HS-5 (cell line): ENCODE data around the gene DCC.

Experiments used
- DNase-seq: peaks from one replicate; pipeline ENCODE4 v3.0.0-alpha.2; 2012; ENCODE audit warnings: low read depth

DCC gene

GRCh38 chr18:52510139-52510538 lies 170.1 kb downstream of the DCC start:
- no peak for DNase-seq

GRCh38 chr18:52518086-52518485 lies 178.1 kb downstream of the DCC start:
- DNase-seq: no peak

- DNase-seq: no peak
Measured at GRCh38 chr18:52519021-52519420, 179.0 kb downstream of the DCC start.

GRCh38 chr18:52523566-52523965 lies 183.6 kb downstream of the DCC start:
- no peak for DNase-seq

- no peak for DNase-seq
Measured at GRCh38 chr18:52531836-52532235, 191.8 kb downstream of the DCC start.

GRCh38 chr18:52536039-52536438 lies 196.0 kb downstream of the DCC start:
- no peak for DNase-seq

GRCh38 chr18:52537261-52537660 lies 197.3 kb downstream of the DCC start:
- DNase-seq: no peak

GRCh38 chr18:52541056-52541455 lies 201.1 kb downstream of the DCC start:
- no peak for DNase-seq

- DNase-seq: no peak
Measured at GRCh38 chr18:52544086-52544485, 204.1 kb downstream of the DCC start.

GRCh38 chr18:52546686-52547346 lies 206.8 kb downstream of the DCC start:
- DNase-seq: no peak

- no peak for DNase-seq
Measured at GRCh38 chr18:52553441-52553840, 213.4 kb downstream of the DCC start.

GRCh38 chr18:52554180-52554579 lies 214.2 kb downstream of the DCC start:
- no peak for DNase-seq

GRCh38 chr18:52567360-52567759 lies 227.4 kb downstream of the DCC start:
- DNase-seq: no peak

GRCh38 chr18:52569492-52569891 lies 229.5 kb downstream of the DCC start:
- DNase-seq: no peak

GRCh38 chr18:52570975-52571374 lies 231.0 kb downstream of the DCC start:
- DNase-seq: no peak

- no peak for DNase-seq
Measured at GRCh38 chr18:52572036-52573000, 232.3 kb downstream of the DCC start.

GRCh38 chr18:52577795-52578194 lies 237.8 kb downstream of the DCC start:
- DNase-seq: no peak

- no peak for DNase-seq
Measured at GRCh38 chr18:52582061-52582460, 242.1 kb downstream of the DCC start.

GRCh38 chr18:52582516-52582915 lies 242.5 kb downstream of the DCC start:
- DNase-seq: no peak

GRCh38 chr18:52588931-52589330 lies 248.9 kb downstream of the DCC start:
- DNase-seq: no peak

- DNase-seq: no peak
Measured at GRCh38 chr18:52596748-52597435, 256.9 kb downstream of the DCC start.

GRCh38 chr18:52598921-52599320 lies 258.9 kb downstream of the DCC start:
- no peak for DNase-seq

GRCh38 chr18:52602820-52603219 lies 262.8 kb downstream of the DCC start:
- DNase-seq: no peak
